T47D (cell line): ENCODE data around the gene CDK10.
"Not testable (repeated sequence)": the region's sequence is repeated elsewhere in the genome, so short reads cannot be mapped to it uniquely, and the experiment has no call there.

Experiments used
- DNase-seq, 2 experiments: peaks; one replicate each; pipeline versions ENCODE4 v3.0.0 to v3.0.0-alpha.2; 2011 to 2012; ENCODE audit warnings: low read depth in 1 of 2, low spot score in 1 of 2
- JUND ChIP-seq: IDR thresholded peaks from 2 replicates; pipeline ENCODE4 v1.6.1; 2012; ENCODE audit warnings: low read depth
- in situ Hi-C: cut with HindIII; loops from 2 replicates; pipeline ENCODE4 v1.10.0; 2016; ENCODE audit warnings: low sequenced_read_pairs, low pct_unique_long_range_greater_than_20kb

CDK10 gene

GRCh38 chr16:89693931-89694783 is 7.7 kb downstream of the CDK10 start:
- TF ChIP-seq JUND: no peak
- in situ Hi-C loops: no loop called here
- DNase-seq: no peak

GRCh38 chr16:89694784-89695085 is 8.2 kb downstream of the CDK10 start:
- DNase-seq, in situ Hi-C loops: not testable (repeated sequence)

- no peak for DNase-seq
- no peak for TF ChIP-seq JUND
- in situ Hi-C loops: no loop called here
Observed at GRCh38 chr16:89695086-89695874, 8.8 kb downstream of the CDK10 start.

GRCh38 chr16:89695875-89696669 is 9.6 kb downstream of the CDK10 start:
- in situ Hi-C loops: no loop called here
- no peak for TF ChIP-seq JUND
- no peak for DNase-seq

GRCh38 chr16:89696670-89697128 is 10.2 kb downstream of the CDK10 start:
- TF ChIP-seq JUND: no peak
- in situ Hi-C loops: no loop called here
- no peak for DNase-seq

- no peak for DNase-seq
- no peak for TF ChIP-seq JUND
- in situ Hi-C loops: no loop called here
Observed at GRCh38 chr16:89697161-89697615, 10.7 kb downstream of the CDK10 start.

GRCh38 chr16:89697616-89698331 is 11.3 kb downstream of the CDK10 start:
- DNase-seq: no peak
- in situ Hi-C loops: no loop called here
- TF ChIP-seq JUND: no peak

GRCh38 chr16:89698717-89699116 is 12.2 kb downstream of the CDK10 start:
- DNase-seq, in situ Hi-C loops: not testable (repeated sequence)

GRCh38 chr16:89699629-89700099 is 13.2 kb downstream of the CDK10 start:
- in situ Hi-C loops, DNase-seq: not testable (repeated sequence)

GRCh38 chr16:89700100-89700648 is 13.7 kb downstream of the CDK10 start:
- TF ChIP-seq JUND: no peak
- peak; percentile 98 to 100 for DNase-seq
- in situ Hi-C loops: no loop called here

GRCh38 chr16:89700649-89701424 is 14.3 kb downstream of the CDK10 start:
- in situ Hi-C loops: no loop called here
- no peak for TF ChIP-seq JUND
- DNase-seq: peak; percentile 66 to 91
